Neural cell (in vitro differentiated cells): ENCODE results near the gene C1QTNF4. TPM values are rescaled to one million over a fixed set of nuclear protein-coding genes. Genes with fewer than 3 reads are reported as not detected.

ENCODE experiments used
- H2AFZ ChIP-seq: fragments of 200-600, 300-800 bp; sonication (generic), shearing (Covaris generic); 2 replicates; pipeline ENCODE4 v1.6.0; 2014; ENCODE audit warnings: low read depth, mild to moderate bottlenecking, antibody characterized with exemption, low read length, moderate library complexity
- H3F3A ChIP-seq: fragments of 200-600 bp; shearing (Covaris generic); 2 replicates; pipeline ENCODE4 v1.6.1; 2016; ENCODE audit warnings: mild to moderate bottlenecking, moderate library complexity, mixed read lengths, antibody characterized with exemption, low read length; ENCODE audit not compliant: insufficient read depth, poor library complexity, severe bottlenecking
- H3K27ac ChIP-seq: fragments of 200-600, 300-800 bp; sonication (generic), shearing (Covaris generic); 2 replicates; pipeline ENCODE4 v1.5.1; 2014; ENCODE audit warnings: mild to moderate bottlenecking, low read length, moderate library complexity
- H3K27me3 ChIP-seq: fragments of 300-800, 200-600 bp; sonication (generic), shearing (Covaris generic); 2 replicates; pipeline ENCODE4 v1.6.0; 2014; ENCODE audit warnings: mild to moderate bottlenecking, low read depth, low read length, moderate library complexity; ENCODE audit not compliant: insufficient read depth
- H3K36me3 ChIP-seq: fragments of 300-800, 200-600 bp; sonication (generic), shearing (Covaris generic); 2 replicates; pipeline ENCODE4 v1.5.1; 2014; ENCODE audit warnings: mild to moderate bottlenecking, antibody characterized with exemption, low read length, moderate library complexity; ENCODE audit not compliant: insufficient read depth
- H3K4me2 ChIP-seq: fragments of 300-800, 200-600 bp; sonication (generic), shearing (Covaris generic); 2 replicates; pipeline ENCODE4 v1.6.0; 2014; ENCODE audit warnings: mild to moderate bottlenecking, low read length
- H3K4me3 ChIP-seq: fragments of 300-800, 200-600 bp; sonication (generic), shearing (Covaris generic); 2 replicates; pipeline ENCODE4 v1.5.1; 2014; ENCODE audit warnings: mild to moderate bottlenecking, low read length, moderate library complexity
- H3K79me2 ChIP-seq: fragments of 200-600 bp; shearing (Covaris generic); replicated peaks from 2 replicates; pipeline ENCODE4 v1.6.0; 2014; ENCODE audit warnings: mild to moderate bottlenecking, low read length, moderate library complexity; ENCODE audit not compliant: insufficient read depth
- H3K9ac ChIP-seq: fragments of 300-800, 200-600 bp; sonication (generic), shearing (Covaris generic); 2 replicates; pipeline ENCODE4 v1.6.1; 2016; ENCODE audit warnings: mild to moderate bottlenecking, low read length, mixed read lengths
- H3K9me2 ChIP-seq: fragments of 200-600 bp; shearing (Covaris generic); 2 replicates; pipeline ENCODE4 v1.6.1; 2016; ENCODE audit warnings: mild to moderate bottlenecking, low read length, mixed read lengths; ENCODE audit not compliant: insufficient read depth
- H3K9me3 ChIP-seq: fragments of 200-600, 300-800 bp; sonication (generic), shearing (Covaris generic); 2 replicates; pipeline ENCODE4 v1.6.1; 2016; ENCODE audit warnings: mild to moderate bottlenecking, mixed run types, low read length, moderate library complexity, mixed read lengths
- H4K20me1 ChIP-seq: fragments of 200-600 bp; shearing (Covaris generic); 2 replicates; pipeline ENCODE4 v1.6.1; 2016; ENCODE audit warnings: mild to moderate bottlenecking, mixed run types; ENCODE audit not compliant: insufficient read depth
- CTCF ChIP-seq: fragments of 450-650 bp; IDR thresholded peaks from 2 replicates; pipeline ENCODE4 v1.5.1; 2014; ENCODE audit warnings: antibody characterized with exemption, mild to moderate bottlenecking, moderate library complexity; ENCODE audit not compliant: poor library complexity, severe bottlenecking
- EP300 ChIP-seq: fragments of 450-650 bp; conservative IDR thresholded peaks from 2 replicates; pipeline ENCODE4 v1.6.1; 2014; ENCODE audit warnings: antibody characterized with exemption, mild to moderate bottlenecking, moderate library complexity; ENCODE audit not compliant: poor library complexity, severe bottlenecking
- EZH2 ChIP-seq: fragments of 200-600, 300-800 bp; shearing (Covaris generic), sonication (generic); IDR thresholded peaks from 2 replicates; pipeline ENCODE4 v1.6.1; 2014; ENCODE audit warnings: antibody characterized with exemption, low read length, borderline replicate concordance, mild to moderate bottlenecking; ENCODE audit not compliant: insufficient read depth, poor library complexity, severe bottlenecking
- MXI1 ChIP-seq: fragments of 450-650 bp; conservative IDR thresholded peaks from 2 replicates; pipeline ENCODE4 v1.6.1; 2014; ENCODE audit warnings: antibody characterized with exemption, mild to moderate bottlenecking; ENCODE audit not compliant: poor library complexity, severe bottlenecking
- POLR2AphosphoS5 ChIP-seq: IDR thresholded peaks from 2 replicates; pipeline ENCODE4 v1.6.1; 2012
- RAD21 ChIP-seq: fragments of 450-650 bp; conservative IDR thresholded peaks from 2 replicates; pipeline ENCODE4 v1.6.1; 2014; ENCODE audit warnings: antibody characterized with exemption, mild to moderate bottlenecking, moderate library complexity
- REST ChIP-seq: IDR thresholded peaks from 2 replicates; pipeline ENCODE4 v1.6.1; 2012; ENCODE audit warnings: borderline replicate concordance
- TAF1 ChIP-seq: IDR thresholded peaks from 2 replicates; pipeline ENCODE4 v1.6.1; 2012; ENCODE audit warnings: low read depth
- polyA plus RNA-seq: library from polyadenylated mRNA; depleted of rRNA; stranded (reverse); fragments of >200 nt; gene quantifications from 2 replicates; pipeline ENCODE4 v1.2.3, GENCODE V29; 2014

Gene C1QTNF4
- polyA plus RNA-seq, 1 donor from 2014 or later: 16.4 TPM

GRCh38 chr11:47631473-47631872 is 37.3 kb upstream of the C1QTNF4 start:
- Histone ChIP-seq H3F3A (no peaks in the 10 kb centered on the region), H4K20me1 (no peaks in the 10 kb centered on the region), H3K9me2 (no peaks in the 10 kb centered on the region), H3K79me2 (no peaks in the 10 kb centered on the region), H3K27me3 (no peaks in the 10 kb centered on the region), H3K4me3 (no peak overlapping the region), H3K9ac (no peak overlapping the region), H3K27ac (no peak overlapping the region), H3K4me2 (no peak overlapping the region), H3K9me3 (no peaks in the 10 kb centered on the region), H3K36me3 (peaks cover 14% of the 10 kb centered on the region), H2AFZ (no peak overlapping the region)
- no peak for TF ChIP-seq REST
- TF ChIP-seq EP300: no peak
- no peak for TF ChIP-seq EZH2
- TF ChIP-seq POLR2AphosphoS5: no peak
- TF ChIP-seq CTCF: no peak
- no peak for TF ChIP-seq MXI1
- TF ChIP-seq TAF1: no peak

- no peak overlapping the region for H3K9ac ChIP-seq
- no peak overlapping the region for H2AFZ ChIP-seq
- no peaks in the 10 kb centered on the region for H3K9me3 ChIP-seq
- no peak for TF ChIP-seq EP300
- no peak for TF ChIP-seq CTCF
- no peak for TF ChIP-seq RAD21
- no peak overlapping the region for H3K4me3 ChIP-seq
- H3K36me3 ChIP-seq: peaks cover 10% of the 10 kb centered on the region
- H3K9me2 ChIP-seq: no peaks in the 10 kb centered on the region
- no peaks in the 10 kb centered on the region for H3K79me2 ChIP-seq
- no peak overlapping the region for H3K4me2 ChIP-seq
- H3K27me3 ChIP-seq: no peaks in the 10 kb centered on the region
- H3K27ac ChIP-seq: no peak overlapping the region
- H3F3A ChIP-seq: no peaks in the 10 kb centered on the region
- no peaks in the 10 kb centered on the region for H4K20me1 ChIP-seq
Observed at GRCh38 chr11:47628026-47628425, 33.8 kb upstream of the C1QTNF4 start.
